HCT116 (cell line): ENCODE measurements around the gene TWIST2. TPM values are rescaled to one million over a fixed set of nuclear protein-coding genes. Genes with fewer than 3 reads are reported as not detected.

Experiments
- ATAC-seq: fragments of 200-7000 bp; cut with Tn5 transposase; 2 replicates; pipeline ENCODE4 v1.9.1; 2020; ENCODE audit warnings: mild to moderate bottlenecking, moderate library complexity
- BruUV-seq: library from RNA; stranded (reverse); fragments of 400-500 nt; replicated peaks from 2 replicates; lab custom pipeline; 2021; lab: Mats Ljungman, UMichigan
- CTCF ChIA-PET: fragments of 300-600 bp; sonication (Branson Sonifier 250); formaldehyde crosslinking; loops from one replicate; lab custom pipeline; 2021; ENCODE audit warnings: antibody characterized with exemption; lab: Charles Lee
- POLR2A ChIA-PET: fragments of 300-600, 350-600 bp; sonication (Branson Sonifier 250); formaldehyde crosslinking; loops from one replicate; lab custom pipeline; 2021; ENCODE audit warnings: antibody characterized with exemption; lab: Charles Lee
- RAD21 ChIA-PET, 2 experiments: fragments of 300-600 bp; sonication (Branson Sonifier 250); formaldehyde crosslinking; loops; one replicate each; lab custom pipeline; 2023; ENCODE audit warnings: low total read pairs in 2 of 2; ENCODE audit not compliant: uncharacterized antibody in 2 of 2, unreplicated experiment in 2 of 2, low non-redundant PET in 1 of 2; lab: Charles Lee
- DNase-seq: peaks from one replicate; pipeline ENCODE4 v3.0.0-alpha.2; 2010; ENCODE audit warnings: low read depth, low spot score
- H2AFZ ChIP-seq: fragments of 200-600 bp; shearing (Covaris generic), sonication (generic); 2 replicates; pipeline ENCODE4 v1.6.1; 2017; ENCODE audit warnings: low read depth, mixed run types, mixed read lengths, antibody characterized with exemption, low read length; ENCODE audit not compliant: poor library complexity, severe bottlenecking
- H3K27ac ChIP-seq: 2 replicates; pipeline ENCODE4 v1.5.1; 2012; ENCODE audit warnings: low read depth, low read length
- H3K27me3 ChIP-seq: fragments of 200-600 bp; sonication (generic); 2 replicates; pipeline ENCODE4 v1.6.1; 2016; ENCODE audit warnings: mixed run types, low read length, mixed read lengths; ENCODE audit not compliant: insufficient read depth
- H3K36me3 ChIP-seq, 2 experiments: fragments of 200-500 bp in 1 of 2; fragments of 200-600 bp in 1 of 2; sonication (Bioruptor generic) in 1 of 2; sonication (generic) in 1 of 2; 2 replicates each; pipeline versions ENCODE4 v1.5.1 to v1.6.1; 2014 to 2016; ENCODE audit warnings: low read length in 2 of 2, inconsistent platforms in 1 of 2, mixed read lengths in 1 of 2, mixed run types in 1 of 2; ENCODE audit not compliant: insufficient read depth in 2 of 2, control insufficient read depth in 1 of 2
- H3K4me1 ChIP-seq, 2 experiments: fragments of 200-600 bp in 1 of 2; sonication (generic) in 1 of 2; 2 replicates each; pipeline versions ENCODE4 v1.5.1 to v1.6.1; 2012 to 2017; ENCODE audit warnings: low read length in 2 of 2, inconsistent platforms in 1 of 2, mild to moderate bottlenecking in 1 of 2, mixed read lengths in 1 of 2, mixed run types in 1 of 2, moderate library complexity in 1 of 2; ENCODE audit not compliant: insufficient read depth in 2 of 2, control insufficient read depth in 1 of 2
- H3K4me2 ChIP-seq: fragments of 200-600 bp; sonication (generic); 2 replicates; pipeline ENCODE4 v1.6.1; 2017; ENCODE audit warnings: mixed run types, low read length, mixed read lengths
- H3K4me3 ChIP-seq, 2 experiments: fragments of 200-600 bp in 1 of 2; sonication (generic) in 1 of 2; replicated peaks in 1 of 2; 2 replicates each; pipeline ENCODE4 v1.5.1; 2011 to 2016; ENCODE audit warnings: low read length in 2 of 2, control low read depth in 1 of 2, low read depth in 1 of 2, mild to moderate bottlenecking in 1 of 2, mixed read lengths in 1 of 2, mixed run types in 1 of 2
- H3K79me2 ChIP-seq: fragments of 200-600 bp; sonication (generic); 2 replicates; pipeline ENCODE4 v1.6.1; 2017; ENCODE audit warnings: mild to moderate bottlenecking, mixed run types, low read length, moderate library complexity, mixed read lengths; ENCODE audit not compliant: insufficient read depth
- H3K9ac ChIP-seq: fragments of 200-600 bp; sonication (generic); 2 replicates; pipeline ENCODE4 v1.6.1; 2016; ENCODE audit warnings: low read length, mixed read lengths
- H3K9me2 ChIP-seq: fragments of 200-600 bp; sonication (generic), shearing (Covaris generic); 2 replicates; pipeline ENCODE4 v1.6.1; 2017; ENCODE audit warnings: mixed run types, mild to moderate bottlenecking, moderate library complexity; ENCODE audit not compliant: insufficient read depth
- H3K9me3 ChIP-seq, 2 experiments: fragments of 200-500 bp in 1 of 2; fragments of 200-600 bp in 1 of 2; sonication (Bioruptor generic) in 1 of 2; sonication (generic) in 1 of 2; 2 replicates each; pipeline ENCODE4 v1.6.1; 2014 to 2017; ENCODE audit warnings: low read length in 2 of 2, mixed read lengths in 2 of 2, inconsistent platforms in 1 of 2, low read depth in 1 of 2, mild to moderate bottlenecking in 1 of 2, mixed run types in 1 of 2, moderate library complexity in 1 of 2; ENCODE audit not compliant: control insufficient read depth in 1 of 2, insufficient read depth in 1 of 2
- H4K20me1 ChIP-seq: fragments of 200-600 bp; sonication (generic), shearing (Covaris generic); 2 replicates; pipeline ENCODE4 v1.6.1; 2017; ENCODE audit warnings: mixed run types, mild to moderate bottlenecking, moderate library complexity; ENCODE audit not compliant: insufficient read depth
- CBX3 ChIP-seq: IDR thresholded peaks from 2 replicates; pipeline ENCODE4 v1.6.1; 2012; ENCODE audit warnings: low read depth
- ELF1 ChIP-seq: IDR thresholded peaks from 2 replicates; pipeline ENCODE4 v1.6.1; 2012; ENCODE audit warnings: low read depth, borderline replicate concordance
- EZH2 ChIP-seq: fragments of 200-600 bp; sonication (generic); IDR thresholded peaks from 2 replicates; pipeline ENCODE4 v1.6.1; 2017; ENCODE audit warnings: antibody characterized with exemption, mixed run types
- EZH2phosphoT487 ChIP-seq: fragments of 200-600 bp; IDR thresholded peaks from 2 replicates; pipeline ENCODE4 v1.6.1; 2018; ENCODE audit warnings: antibody characterized with exemption, borderline replicate concordance
- FOSL1 ChIP-seq: IDR thresholded peaks from 2 replicates; pipeline ENCODE4 v1.6.1; 2012; ENCODE audit warnings: low read depth
- JUND ChIP-seq: IDR thresholded peaks from 2 replicates; pipeline ENCODE4 v1.6.1; 2012
- POLR2A ChIP-seq: IDR thresholded peaks from 2 replicates; pipeline ENCODE4 v1.7.0; 2011; ENCODE audit warnings: borderline replicate concordance; ENCODE audit not compliant: insufficient read depth, insufficient read length; ENCODE audit errors: extremely low read depth
- SP1 ChIP-seq: IDR thresholded peaks from 2 replicates; pipeline ENCODE4 v1.6.1; 2012; ENCODE audit warnings: low read depth
- SRF ChIP-seq: IDR thresholded peaks from 2 replicates; pipeline ENCODE4 v1.6.1; 2012; ENCODE audit warnings: low read depth
- TCF7L2 ChIP-seq: IDR thresholded peaks from 2 replicates; pipeline ENCODE4 v1.7.0; 2011; ENCODE audit warnings: borderline replicate concordance, inconsistent platforms; ENCODE audit not compliant: insufficient read depth, insufficient read length; ENCODE audit errors: extremely low read depth
- YY1 ChIP-seq: IDR thresholded peaks from 2 replicates; pipeline ENCODE4 v1.6.1; 2011; ENCODE audit warnings: low read length, low read depth, moderate library complexity, mild to moderate bottlenecking; ENCODE audit not compliant: insufficient replicate concordance; ENCODE audit errors: extremely low read depth
- ZBTB33 ChIP-seq: IDR thresholded peaks from 2 replicates; pipeline ENCODE4 v1.6.1; 2011; ENCODE audit warnings: mild to moderate bottlenecking, low read length, moderate library complexity; ENCODE audit not compliant: insufficient replicate concordance; ENCODE audit errors: extremely low read depth
- ZFX ChIP-seq: fragments of 450-650 bp; IDR thresholded peaks from 2 replicates; pipeline ENCODE4 v1.6.1; 2017
- ZNF274 ChIP-seq: fragments of 200-500 bp; sonication (Bioruptor generic); IDR thresholded peaks from 2 replicates; pipeline ENCODE4 v1.6.1; 2014; ENCODE audit warnings: mild to moderate bottlenecking, low read depth, low read length, inconsistent platforms
- intact Hi-C: fragments of 100-400 bp; cut with micrococcal nuclease; formaldehyde crosslinking; loops from 2 replicates; pipeline ENCODE4 v1.10.0; 2022
- total RNA-seq: library from RNA; stranded (reverse); gene quantifications from one replicate; pipeline ENCODE4 v1.2.1, GENCODE V29; 2021; ENCODE audit not compliant: unreplicated experiment
- TF ChIP-seq, protein P1 (sequence below), 3 experiments: fragments of 200-600 bp in 1 of 3; sonication (generic) in 1 of 3; IDR thresholded peaks in 2 of 3; conservative IDR thresholded peaks in 1 of 3; 2 replicates each; pipeline ENCODE4 v1.5.1; 2012 to 2017; ENCODE audit warnings: low read depth in 2 of 3, low read length in 2 of 3, antibody characterized with exemption in 1 of 3, borderline replicate concordance in 1 of 3, control low read depth in 1 of 3, mild to moderate bottlenecking in 1 of 3, mixed read lengths in 1 of 3, mixed run types in 1 of 3, moderate library complexity in 1 of 3; ENCODE audit not compliant: insufficient read depth in 1 of 3
- TF ChIP-seq, protein P2 (sequence below): IDR thresholded peaks from 2 replicates; pipeline ENCODE4 v1.6.1; 2012
- TF ChIP-seq, protein P3 (sequence below): IDR thresholded peaks from 2 replicates; pipeline ENCODE4 v1.6.1; 2012; ENCODE audit warnings: low read depth

The TWIST2 gene
- total RNA-seq, 1 experiment from 2014 or later, result not detected

GRCh38 chr2:238848976-238849853, 1.3 kb downstream of the TWIST2 start:
- Histone ChIP-seq H3K9ac (no peak overlapping the region), H3K9me2 (no peaks in the 10 kb centered on the region), H3K9me3 (no peaks in the 10 kb centered on the region), H2AFZ (no peak overlapping the region), H3K4me3 (no peak overlapping the region), H3K4me1 (no peaks in the 10 kb centered on the region), H3K27me3 (peaks cover 4% of the 10 kb centered on the region; the same call in 1 of the 2 replicates), H3K79me2 (no peaks in the 10 kb centered on the region), H4K20me1 (no peaks in the 10 kb centered on the region), H3K36me3 (no peaks in the 10 kb centered on the region), H3K27ac (no peak overlapping the region), H3K4me2 (no peak overlapping the region)
- no peak for ATAC-seq
- no TSS peak for BruUV-seq
- intact Hi-C loops, result no loop called here
- ChIA-PET RAD21 (no interaction called here), POLR2A (no interaction called here), CTCF (no interaction called here)
- DNase-seq, result no peak
- TF ChIP-seq, protein P1, sequence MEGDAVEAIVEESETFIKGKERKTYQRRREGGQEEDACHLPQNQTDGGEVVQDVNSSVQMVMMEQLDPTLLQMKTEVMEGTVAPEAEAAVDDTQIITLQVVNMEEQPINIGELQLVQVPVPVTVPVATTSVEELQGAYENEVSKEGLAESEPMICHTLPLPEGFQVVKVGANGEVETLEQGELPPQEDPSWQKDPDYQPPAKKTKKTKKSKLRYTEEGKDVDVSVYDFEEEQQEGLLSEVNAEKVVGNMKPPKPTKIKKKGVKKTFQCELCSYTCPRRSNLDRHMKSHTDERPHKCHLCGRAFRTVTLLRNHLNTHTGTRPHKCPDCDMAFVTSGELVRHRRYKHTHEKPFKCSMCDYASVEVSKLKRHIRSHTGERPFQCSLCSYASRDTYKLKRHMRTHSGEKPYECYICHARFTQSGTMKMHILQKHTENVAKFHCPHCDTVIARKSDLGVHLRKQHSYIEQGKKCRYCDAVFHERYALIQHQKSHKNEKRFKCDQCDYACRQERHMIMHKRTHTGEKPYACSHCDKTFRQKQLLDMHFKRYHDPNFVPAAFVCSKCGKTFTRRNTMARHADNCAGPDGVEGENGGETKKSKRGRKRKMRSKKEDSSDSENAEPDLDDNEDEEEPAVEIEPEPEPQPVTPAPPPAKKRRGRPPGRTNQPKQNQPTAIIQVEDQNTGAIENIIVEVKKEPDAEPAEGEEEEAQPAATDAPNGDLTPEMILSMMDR (IDR thresholded peaks at IDR 0.05 in 2 of 3, conservative IDR thresholded peaks at IDR 0.05 in 1 of 3; ENCODE audit: borderline replicate concordance in 1 of 3, insufficient read depth in 1 of 3, low read depth in 2 of 3, low read length in 2 of 3), result no peak
- TF ChIP-seq YY1 (no peak), ELF1 (no peak), ZBTB33 (no peak), FOSL1 (no peak), SRF (no peak), EZH2phosphoT487 (no peak), CBX3 (no peak), JUND (no peak), EZH2 (no peak), SP1 (no peak), POLR2A (no peak), ZNF274 (no peak), TCF7L2 (no peak), ZFX (no peak)
- TF ChIP-seq, protein P2, sequence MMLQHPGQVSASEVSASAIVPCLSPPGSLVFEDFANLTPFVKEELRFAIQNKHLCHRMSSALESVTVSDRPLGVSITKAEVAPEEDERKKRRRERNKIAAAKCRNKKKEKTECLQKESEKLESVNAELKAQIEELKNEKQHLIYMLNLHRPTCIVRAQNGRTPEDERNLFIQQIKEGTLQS, result no peak
- TF ChIP-seq, protein P3, sequence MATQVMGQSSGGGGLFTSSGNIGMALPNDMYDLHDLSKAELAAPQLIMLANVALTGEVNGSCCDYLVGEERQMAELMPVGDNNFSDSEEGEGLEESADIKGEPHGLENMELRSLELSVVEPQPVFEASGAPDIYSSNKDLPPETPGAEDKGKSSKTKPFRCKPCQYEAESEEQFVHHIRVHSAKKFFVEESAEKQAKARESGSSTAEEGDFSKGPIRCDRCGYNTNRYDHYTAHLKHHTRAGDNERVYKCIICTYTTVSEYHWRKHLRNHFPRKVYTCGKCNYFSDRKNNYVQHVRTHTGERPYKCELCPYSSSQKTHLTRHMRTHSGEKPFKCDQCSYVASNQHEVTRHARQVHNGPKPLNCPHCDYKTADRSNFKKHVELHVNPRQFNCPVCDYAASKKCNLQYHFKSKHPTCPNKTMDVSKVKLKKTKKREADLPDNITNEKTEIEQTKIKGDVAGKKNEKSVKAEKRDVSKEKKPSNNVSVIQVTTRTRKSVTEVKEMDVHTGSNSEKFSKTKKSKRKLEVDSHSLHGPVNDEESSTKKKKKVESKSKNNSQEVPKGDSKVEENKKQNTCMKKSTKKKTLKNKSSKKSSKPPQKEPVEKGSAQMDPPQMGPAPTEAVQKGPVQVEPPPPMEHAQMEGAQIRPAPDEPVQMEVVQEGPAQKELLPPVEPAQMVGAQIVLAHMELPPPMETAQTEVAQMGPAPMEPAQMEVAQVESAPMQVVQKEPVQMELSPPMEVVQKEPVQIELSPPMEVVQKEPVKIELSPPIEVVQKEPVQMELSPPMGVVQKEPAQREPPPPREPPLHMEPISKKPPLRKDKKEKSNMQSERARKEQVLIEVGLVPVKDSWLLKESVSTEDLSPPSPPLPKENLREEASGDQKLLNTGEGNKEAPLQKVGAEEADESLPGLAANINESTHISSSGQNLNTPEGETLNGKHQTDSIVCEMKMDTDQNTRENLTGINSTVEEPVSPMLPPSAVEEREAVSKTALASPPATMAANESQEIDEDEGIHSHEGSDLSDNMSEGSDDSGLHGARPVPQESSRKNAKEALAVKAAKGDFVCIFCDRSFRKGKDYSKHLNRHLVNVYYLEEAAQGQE, result no peak
